Adrenal gland (tissue), 5 donors: ENCODE data around the gene CHMP1A.

ENCODE experiments used
- CTCF ChIP-seq, 6 experiments: fragments of 450-650 bp in 4 of 6; fragments of 200-600 bp in 2 of 6; sonication (generic) in 1 of 6; IDR thresholded peaks; 1 replicate in 5 of 6; 2 replicates in 1 of 6; pipeline versions ENCODE4 v1.5.1 to v1.8.0; 2016 to 2021; ENCODE audit warnings: antibody characterized with exemption in 6 of 6, mild to moderate bottlenecking in 2 of 6, moderate library complexity in 1 of 6
- POLR2A ChIP-seq, 2 donors: fragments of 450-650 bp; IDR thresholded peaks; one replicate each; pipeline ENCODE4 v1.6.1; 2017; ENCODE audit warnings: antibody characterized with exemption in 2 of 2, mild to moderate bottlenecking in 2 of 2, moderate library complexity in 1 of 2
- donor health status: DM: no; HTN: no; CAD: no.

- no peak for TF ChIP-seq CTCF (IDR thresholded peaks at IDR 0.05)
- no peak for TF ChIP-seq POLR2A (IDR thresholded peaks at IDR 0.05)
Measured at GRCh38 chr16:89661215-89661614, 3.7 kb upstream of the CHMP1A start.
